Muscle layer of duodenum (tissue), 2 donors: ENCODE results near the gene RNASE8.

ENCODE experiments used
- H3K27ac ChIP-seq: one replicate; pipeline ENCODE4 v1.7.0; 2013; ENCODE audit warnings: mild to moderate bottlenecking, low read length
- H3K27me3 ChIP-seq: one replicate; pipeline ENCODE4 v1.7.0; 2013; ENCODE audit warnings: low read depth, mild to moderate bottlenecking, control low read depth, low read length
- H3K36me3 ChIP-seq, 2 donors: one replicate each; pipeline ENCODE4 v1.7.0; 2013; ENCODE audit warnings: low read length in 2 of 2, control low read depth in 1 of 2, mild to moderate bottlenecking in 1 of 2; ENCODE audit not compliant: insufficient read depth in 2 of 2, control insufficient read depth in 1 of 2
- H3K4me1 ChIP-seq, 2 donors: one replicate each; pipeline ENCODE4 v1.7.0; 2013; ENCODE audit warnings: low read length in 2 of 2, mild to moderate bottlenecking in 2 of 2, control low read depth in 1 of 2, moderate library complexity in 1 of 2; ENCODE audit not compliant: insufficient read depth in 2 of 2, control insufficient read depth in 1 of 2
- H3K4me3 ChIP-seq, 2 donors: one replicate each; pipeline ENCODE4 v1.7.0; 2013; ENCODE audit warnings: low read length in 2 of 2, low read depth in 1 of 2, mild to moderate bottlenecking in 1 of 2
- H3K9me3 ChIP-seq, 2 donors: one replicate each; pipeline ENCODE4 v1.7.0; 2013; ENCODE audit warnings: low read length in 2 of 2, control low read depth in 1 of 2, mild to moderate bottlenecking in 1 of 2; ENCODE audit not compliant: control insufficient read depth in 1 of 2
- donor health status: healthy.

RNASE8 gene

DNA sequence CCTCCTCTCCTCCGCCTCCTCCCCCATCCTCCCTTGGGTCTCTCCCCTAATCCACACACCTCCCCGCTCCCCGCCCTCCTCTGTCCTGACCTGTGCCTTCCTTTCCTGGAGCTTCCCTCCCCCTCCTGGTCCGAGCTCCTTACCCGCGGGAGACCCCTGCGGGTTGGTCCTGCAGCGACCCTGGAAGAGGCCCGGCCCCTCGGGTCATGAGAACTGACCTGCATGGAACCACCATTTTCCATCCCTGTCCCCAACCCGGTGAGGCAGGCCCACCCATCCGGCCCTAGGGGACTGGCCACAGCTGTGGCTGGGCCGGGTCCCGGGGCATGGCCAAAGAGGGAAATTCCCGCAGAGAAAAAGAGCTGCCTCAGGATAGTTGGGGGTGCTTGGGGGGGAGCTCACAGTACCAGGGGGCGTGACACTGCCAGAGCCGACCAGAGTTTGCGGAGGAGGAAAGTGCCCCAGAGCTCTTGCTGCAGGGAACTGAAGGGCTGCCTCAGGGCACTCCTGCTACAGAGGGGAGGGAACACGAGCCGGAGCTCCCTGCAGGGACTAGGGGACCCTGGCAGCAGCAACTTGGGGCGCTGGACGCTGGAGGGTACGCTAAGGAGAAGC lies 13.1 kb downstream of the RNASE8 start:
- Histone ChIP-seq H3K4me1 (peaks cover 0 to 32% of the 10 kb centered on the region in 2 donors), H3K27me3 (no peaks in the 10 kb centered on the region), H3K27ac (peak overlapping the region; percentile 78)

DNA sequence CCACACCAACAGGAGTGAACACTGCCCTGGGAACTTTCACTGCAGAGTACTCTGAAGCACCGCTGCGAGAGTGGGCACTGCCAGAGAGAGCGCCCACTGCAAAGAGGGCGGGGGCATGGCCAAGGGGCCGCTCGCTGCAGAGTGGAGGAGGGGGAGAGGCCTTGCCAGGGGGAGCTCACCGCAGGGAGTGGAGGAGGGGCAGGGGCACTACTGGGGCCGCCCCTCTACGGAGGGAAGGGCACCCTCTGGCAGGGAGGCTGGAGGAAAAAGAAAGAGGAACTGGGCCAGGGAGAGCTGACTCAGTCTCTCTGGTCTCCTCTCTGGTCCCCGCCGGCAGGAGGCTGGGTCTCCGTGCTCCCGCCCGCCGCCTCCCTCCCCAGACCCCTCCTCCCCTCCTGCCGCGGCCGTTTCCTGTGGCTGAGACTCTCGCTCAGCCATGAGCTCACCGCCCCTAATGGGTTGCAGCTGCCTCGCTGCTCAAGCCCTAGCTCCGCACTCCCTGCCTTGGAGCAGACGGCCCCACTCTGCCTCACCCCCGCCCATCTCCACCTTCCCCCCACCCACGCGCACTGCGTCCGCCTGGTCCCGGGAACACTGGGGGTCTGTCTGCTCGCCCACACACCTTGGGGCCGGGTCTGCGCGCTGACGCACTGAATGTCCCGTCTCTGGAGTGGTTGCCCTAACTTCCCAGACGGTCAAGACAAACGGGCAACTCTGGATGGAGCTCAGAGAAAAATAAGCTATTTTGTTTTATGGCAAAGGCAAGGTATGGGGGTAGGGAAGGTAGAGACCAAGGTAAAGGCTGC lies 13.8 kb downstream of the RNASE8 start:
- peaks cover 0 to 32% of the 10 kb centered on the region in 2 donors for H3K4me1 ChIP-seq
- H3K27ac ChIP-seq, result peak overlapping the region; percentile 78
- H3K36me3 ChIP-seq, result peaks cover 22 to 33% of the 10 kb centered on the region in 2 donors
- peak overlapping the region; percentile 88 to 93 for H3K4me3 ChIP-seq
- H3K9me3 ChIP-seq, result no peaks in the 10 kb centered on the region
- no peaks in the 10 kb centered on the region for H3K27me3 ChIP-seq

More for the DNA sequence above, 13.1 kb downstream of the RNASE8 start:
- H3K36me3 ChIP-seq, result peaks cover 14 to 26% of the 10 kb centered on the region in 2 donors
- H3K9me3 ChIP-seq, result no peaks in the 10 kb centered on the region
- H3K4me3 ChIP-seq, result peak overlapping the region; percentile 88 to 93

DNA sequence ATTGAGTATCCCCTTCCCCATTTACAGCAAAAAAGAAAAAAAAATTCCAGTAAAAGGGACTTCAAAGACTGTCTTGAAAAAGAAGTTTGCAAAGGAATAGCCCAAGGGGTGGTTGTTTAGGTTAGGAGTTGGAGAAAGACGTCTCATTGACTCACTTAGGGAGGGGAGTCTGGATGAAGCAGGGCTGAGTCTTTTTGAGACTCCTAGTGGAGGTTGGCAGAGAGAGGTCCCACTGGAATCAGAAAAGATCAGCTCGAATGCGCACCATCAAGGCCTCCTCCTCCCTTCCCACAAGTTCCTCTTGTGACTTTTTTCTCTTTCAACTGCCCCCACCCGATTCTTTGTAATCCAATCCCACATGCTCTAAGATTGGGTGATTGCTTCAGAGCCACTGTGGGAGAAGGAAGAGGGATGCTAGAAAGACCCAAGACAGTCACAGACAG lies 14.4 kb downstream of the RNASE8 start:
- no peaks in the 10 kb centered on the region for H3K9me3 ChIP-seq
- H3K27me3 ChIP-seq, result no peaks in the 10 kb centered on the region
- peaks cover 26 to 35% of the 10 kb centered on the region in 2 donors for H3K36me3 ChIP-seq
- H3K27ac ChIP-seq, result peak overlapping the region; percentile 78
- H3K4me3 ChIP-seq, result peak overlapping the region; percentile 88 to 93
- peaks cover 0 to 32% of the 10 kb centered on the region in 2 donors for H3K4me1 ChIP-seq

DNA sequence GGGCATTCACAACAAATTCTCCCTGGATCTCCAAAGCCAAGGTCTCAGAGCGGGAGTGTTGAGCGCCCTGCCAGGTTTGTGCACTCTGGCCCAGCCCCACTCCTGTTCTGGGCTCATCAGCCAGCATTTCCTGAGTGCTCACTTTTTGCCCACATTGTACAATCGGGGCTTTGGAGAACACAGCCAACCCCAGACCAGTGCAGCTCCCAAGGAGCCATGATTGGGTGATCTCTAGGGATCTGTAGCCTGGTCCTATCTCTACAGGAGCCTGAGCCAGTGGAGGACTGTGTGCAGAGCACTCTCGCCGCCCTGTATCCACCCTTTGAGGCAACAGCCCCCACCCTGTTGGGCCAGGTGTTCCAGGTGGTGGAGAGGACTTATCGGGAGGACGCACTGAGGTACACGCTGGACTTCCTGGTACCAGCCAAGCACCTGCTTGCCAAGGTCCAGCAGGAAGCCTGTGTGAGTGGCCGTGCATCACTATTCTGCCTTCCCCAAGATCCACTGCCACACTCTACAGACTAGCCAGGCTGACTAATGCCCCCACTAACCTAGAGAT lies 15.2 kb downstream of the RNASE8 start:
- Histone ChIP-seq H3K27me3 (no peaks in the 10 kb centered on the region), H3K4me1 (peaks cover 0 to 32% of the 10 kb centered on the region in 2 donors), H3K9me3 (no peaks in the 10 kb centered on the region), H3K4me3 (no peak overlapping the region), H3K27ac (peak overlapping the region; percentile 78), H3K36me3 (peaks cover 31 to 41% of the 10 kb centered on the region in 2 donors)

DNA sequence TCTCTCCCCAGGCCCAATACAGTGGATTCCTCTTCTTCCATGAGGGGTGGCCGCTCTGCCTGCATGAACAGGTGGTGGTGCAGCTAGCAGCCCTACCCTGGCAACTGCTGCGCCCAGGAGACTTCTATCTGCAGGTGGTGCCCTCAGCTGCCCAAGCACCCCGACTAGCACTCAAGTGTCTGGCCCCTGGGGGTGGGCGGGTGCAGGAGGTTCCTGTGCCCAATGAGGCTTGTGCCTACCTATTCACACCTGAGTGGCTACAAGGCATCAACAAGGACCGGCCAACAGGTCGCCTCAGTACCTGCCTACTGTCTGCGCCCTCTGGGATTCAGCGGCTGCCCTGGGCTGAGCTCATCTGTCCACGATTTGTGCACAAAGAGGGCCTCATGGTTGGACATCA lies 16.3 kb downstream of the RNASE8 start:
- Histone ChIP-seq H3K36me3 (peaks cover 41 to 52% of the 10 kb centered on the region in 2 donors), H3K27ac (no peak overlapping the region), H3K9me3 (no peaks in the 10 kb centered on the region), H3K27me3 (no peaks in the 10 kb centered on the region), H3K4me3 (no peak overlapping the region), H3K4me1 (peaks cover 0 to 25% of the 10 kb centered on the region in 2 donors)

GRCh38 chr14:21074398-21075272 lies 17.0 kb downstream of the RNASE8 start:
- Histone ChIP-seq H3K4me3 (no peak overlapping the region), H3K36me3 (peaks cover 48 to 58% of the 10 kb centered on the region in 2 donors)

GRCh38 chr14:21075719-21076437 lies 18.3 kb downstream of the RNASE8 start:
- no peaks in the 10 kb centered on the region for H3K9me3 ChIP-seq
- H3K36me3 ChIP-seq, result peaks cover 56 to 68% of the 10 kb centered on the region in 2 donors
- H3K27ac ChIP-seq, result no peak overlapping the region
- H3K27me3 ChIP-seq, result no peaks in the 10 kb centered on the region
- no peak overlapping the region for H3K4me3 ChIP-seq
- H3K4me1 ChIP-seq, result peaks cover 0 to 10% of the 10 kb centered on the region in 2 donors

More at GRCh38 chr14:21074398-21075272, 17.0 kb downstream of the RNASE8 start:
- Histone ChIP-seq H3K9me3 (no peaks in the 10 kb centered on the region), H3K27me3 (no peaks in the 10 kb centered on the region), H3K4me1 (peaks cover 0 to 18% of the 10 kb centered on the region in 2 donors), H3K27ac (no peak overlapping the region)

DNA sequence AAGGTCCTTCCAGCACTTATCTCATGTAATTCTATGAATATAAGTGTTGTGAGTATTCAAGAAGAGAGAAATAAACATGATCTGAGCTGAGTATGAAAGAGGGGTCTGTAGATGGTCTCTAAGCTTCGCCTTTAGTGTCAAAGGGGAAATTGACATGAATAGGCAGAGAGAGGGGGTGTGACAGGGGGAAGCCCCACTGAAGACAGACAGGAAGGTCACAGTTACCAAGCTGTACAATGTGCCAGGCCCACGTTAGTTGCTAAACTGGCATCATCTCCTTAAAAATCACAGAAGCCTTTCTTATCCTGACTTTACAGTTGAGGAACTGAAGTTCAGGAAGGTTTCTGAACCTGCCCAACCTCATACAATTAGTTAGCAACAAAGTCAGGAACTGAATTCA lies 20.1 kb downstream of the RNASE8 start:
- Histone ChIP-seq H3K27ac (no peak overlapping the region), H3K4me1 (peaks cover 0 to 5% of the 10 kb centered on the region in 2 donors), H3K9me3 (no peaks in the 10 kb centered on the region), H3K4me3 (no peak overlapping the region), H3K27me3 (no peaks in the 10 kb centered on the region), H3K36me3 (peaks cover 65 to 81% of the 10 kb centered on the region in 2 donors)

- no peaks in the 10 kb centered on the region for H3K27me3 ChIP-seq
- no peak overlapping the region for H3K27ac ChIP-seq
- H3K36me3 ChIP-seq, result peaks cover 65 to 82% of the 10 kb centered on the region in 2 donors
- no peaks in the 10 kb centered on the region for H3K4me1 ChIP-seq
- H3K9me3 ChIP-seq, result no peaks in the 10 kb centered on the region
- H3K4me3 ChIP-seq, result no peak overlapping the region
Measured at GRCh38 chr14:21078287-21078686, 20.7 kb downstream of the RNASE8 start.

GRCh38 chr14:21078726-21079125 lies 21.1 kb downstream of the RNASE8 start:
- peaks cover 61 to 86% of the 10 kb centered on the region in 2 donors for H3K36me3 ChIP-seq
- no peak overlapping the region for H3K4me3 ChIP-seq
- no peaks in the 10 kb centered on the region for H3K27me3 ChIP-seq
- no peaks in the 10 kb centered on the region for H3K9me3 ChIP-seq
- H3K4me1 ChIP-seq, result no peaks in the 10 kb centered on the region
- H3K27ac ChIP-seq, result no peak overlapping the region
